ENCODE data around the gene TSPAN6.

GRCh38 chrX:100643956-100644860, 7.6 kb upstream of the TSPAN6 start, which contains the start of gene SRPX2:
- TF ChIP-seq EP300 (IDR thresholded peaks at IDR 0.05) (no peak), CTCF (IDR thresholded peaks at IDR 0.05) (no peak), POLR2A (IDR thresholded peaks at IDR 0.05) (peak in 1 of 2 donors; percentile 32), POLR2AphosphoS5 (IDR thresholded peaks at IDR 0.05) (peak in 1 of 3 donors; percentile 55)

Measured in suprapubic skin (tissue), 4 donors.